Keratinocyte (primary cell): Measurements from ENCODE around the gene CAMKMT. TPM values are rescaled to one million over a fixed set of nuclear protein-coding genes. Genes with fewer than 3 reads are reported as not detected.

Source experiments
- DNase-seq: peaks from one replicate; pipeline ENCODE4 v3.0.0-alpha.2; 2011; ENCODE audit warnings: low read depth, missing footprints, low spot score
- FAIRE-seq: peaks from 2 replicates; lab custom pipeline; 2011; peaks lifted over from hg19 to GRCh38; lab: Jason Lieb, UNC
- H2AFZ ChIP-seq: 2 replicates; pipeline ENCODE4 v1.6.0; 2012; ENCODE audit warnings: low read length, control low read depth, inconsistent platforms; ENCODE audit not compliant: control insufficient read depth
- H3K27ac ChIP-seq: 2 replicates; pipeline ENCODE4 v1.5.1; 2011; ENCODE audit warnings: low read length; ENCODE audit not compliant: control insufficient read depth, insufficient read depth
- H3K27me3 ChIP-seq: 3 replicates; pipeline ENCODE4 v1.6.0; 2011; ENCODE audit warnings: low read length; ENCODE audit not compliant: control insufficient read depth, insufficient read depth; ENCODE audit errors: extremely low read depth
- H3K36me3 ChIP-seq, 2 experiments: 2 replicates in 1 of 2; 3 replicates in 1 of 2; pipeline ENCODE4 v1.5.1; 2011; ENCODE audit warnings: low read length in 2 of 2, mild to moderate bottlenecking in 1 of 2; ENCODE audit not compliant: control insufficient read depth in 2 of 2, insufficient read depth in 2 of 2; ENCODE audit errors: extremely low read depth in 1 of 2
- H3K4me1 ChIP-seq: 3 replicates; pipeline ENCODE4 v1.5.1; 2011; ENCODE audit warnings: low read length; ENCODE audit not compliant: control insufficient read depth, insufficient read depth; ENCODE audit errors: extremely low read depth
- H3K4me2 ChIP-seq: 3 replicates; pipeline ENCODE4 v1.6.0; 2011; ENCODE audit warnings: low read depth, low read length; ENCODE audit not compliant: control insufficient read depth, insufficient read depth; ENCODE audit errors: extremely low read depth
- H3K4me3 ChIP-seq, 3 experiments: fragments of 200-600 bp in 1 of 3; sonication (generic) in 1 of 3; 2 replicates in 2 of 3; 3 replicates in 1 of 3; pipeline ENCODE4 v1.5.1; 2011 to 2016; ENCODE audit warnings: low read length in 3 of 3, mild to moderate bottlenecking in 3 of 3, control low read depth in 2 of 3, inconsistent platforms in 1 of 3, low read depth in 1 of 3, mixed read lengths in 1 of 3, mixed run types in 1 of 3, moderate library complexity in 1 of 3; ENCODE audit not compliant: control insufficient read depth in 2 of 3, insufficient read depth in 2 of 3; ENCODE audit errors: extremely low read depth in 1 of 3
- H3K79me2 ChIP-seq: 2 replicates; pipeline ENCODE4 v1.6.0; 2012; ENCODE audit warnings: low read length; ENCODE audit not compliant: control insufficient read depth, insufficient read depth
- H3K9ac ChIP-seq: 3 replicates; pipeline ENCODE4 v1.6.0; 2011; ENCODE audit warnings: low read length; ENCODE audit not compliant: control insufficient read depth, insufficient read depth; ENCODE audit errors: extremely low read depth
- H3K9me1 ChIP-seq: 3 replicates; pipeline ENCODE4 v1.6.0; 2011; ENCODE audit warnings: low read length; ENCODE audit not compliant: control insufficient read depth, insufficient read depth; ENCODE audit errors: extremely low read depth
- H3K9me3 ChIP-seq: 2 replicates; pipeline ENCODE4 v1.5.1; 2012; ENCODE audit warnings: low read depth, low read length; ENCODE audit not compliant: control insufficient read depth
- H4K20me1 ChIP-seq: 3 replicates; pipeline ENCODE4 v1.6.0; 2011; ENCODE audit warnings: low read length; ENCODE audit not compliant: control insufficient read depth, insufficient read depth; ENCODE audit errors: extremely low read depth
- CTCF ChIP-seq, 3 experiments: IDR thresholded peaks in 1 of 3; conservative IDR thresholded peaks in 1 of 3; optimal IDR thresholded peaks in 1 of 3; 2 replicates in 2 of 3; 3 replicates in 1 of 3; pipeline versions ENCODE3 to v1.5.1; 2011; ENCODE audit warnings: low read length in 3 of 3, mild to moderate bottlenecking in 3 of 3, moderate library complexity in 2 of 3, control low read depth in 1 of 3, inconsistent platforms in 1 of 3; ENCODE audit not compliant: insufficient read depth in 2 of 3; ENCODE audit errors: extremely low read depth in 1 of 3
- EZH2 ChIP-seq: IDR thresholded peaks from one replicate; pipeline ENCODE4 v1.6.1; 2012; ENCODE audit warnings: inconsistent platforms, mild to moderate bottlenecking, low read length, moderate library complexity
- dilution Hi-C: fragments of 300-500 bp; cut with MboI; formaldehyde crosslinking; loops from one replicate; pipeline ENCODE4 v1.7.0; 2020; ENCODE audit warnings: low sequenced_read_pairs; ENCODE audit not compliant: extremely low pct_ligation_motif_present
- polyA plus RNA-seq, 5 experiments: library from polyadenylated mRNA; depleted of rRNA in 3 of 5; stranded (reverse) in 3 of 5; stranded (forward) in 1 of 5; unstranded in 1 of 5; fragments of >200 nt; gene quantifications; 1 replicate in 1 of 5; 2 replicates in 3 of 5; 3 replicates in 1 of 5; pipeline versions ENCODE4 v1.2.1 to v1.2.3, GENCODE V29; 2011 to 2012; ENCODE audit warnings: missing spikeins in 2 of 5, low read depth in 1 of 5, low replicate concordance in 1 of 5

CAMKMT gene
- polyA plus RNA-seq, 1 donor (not counting 4 experiments of a cell fraction or from before 2014, with no cell fraction given), result 9.9 TPM

- H2AFZ ChIP-seq, result no peak overlapping the region
- no peaks in the 10 kb centered on the region for H4K20me1 ChIP-seq
- peak overlapping the region; percentile 60 for H3K4me2 ChIP-seq
- no peak for TF ChIP-seq CTCF (optimal IDR thresholded peaks at IDR 0.05 in 1 of 3, IDR thresholded peaks at IDR 0.05 in 1 of 3, conservative IDR thresholded peaks at IDR 0.05 in 1 of 3; ENCODE audit: extremely low read depth in 1 of 3, insufficient read depth in 2 of 3, low read length in 3 of 3)
- peak; percentile 83 for TF ChIP-seq EZH2
- H3K4me1 ChIP-seq, result peaks cover 3% of the 10 kb centered on the region
- H3K4me3 ChIP-seq, result peak overlapping the region in 1 of 3 experiments; percentile 33
- H3K27ac ChIP-seq, result no peak overlapping the region
- H3K27me3 ChIP-seq, result peaks cover 84% of the 10 kb centered on the region
- no peaks in the 10 kb centered on the region for H3K9me1 ChIP-seq
- H3K9ac ChIP-seq, result no peak overlapping the region
- no peaks in the 10 kb centered on the region for H3K79me2 ChIP-seq
- no peaks in the 10 kb centered on the region for H3K36me3 ChIP-seq
- FAIRE-seq (no peak), DNase-seq (no peak)
- no peaks in the 10 kb centered on the region for H3K9me3 ChIP-seq
- dilution Hi-C loops, result no loop called here
Observed at GRCh38 chr2:44801841-44802776, 440.4 kb downstream of the CAMKMT start.

- Histone ChIP-seq H3K4me1 (peaks cover 3% of the 10 kb centered on the region), H3K9me1 (no peaks in the 10 kb centered on the region), H3K4me3 (peak overlapping the region in 1 of 3 experiments; percentile 33), H2AFZ (no peak overlapping the region), H3K9ac (no peak overlapping the region), H3K4me2 (peak overlapping the region; percentile 60), H4K20me1 (no peaks in the 10 kb centered on the region), H3K27ac (no peak overlapping the region), H3K27me3 (peaks cover 88% of the 10 kb centered on the region), H3K36me3 (no peaks in the 10 kb centered on the region), H3K79me2 (no peaks in the 10 kb centered on the region), H3K9me3 (no peaks in the 10 kb centered on the region)
- FAIRE-seq (no peak), DNase-seq (no peak)
- dilution Hi-C loops, result no loop called here
- TF ChIP-seq EZH2 (peak; percentile 74), CTCF (optimal IDR thresholded peaks at IDR 0.05 in 1 of 3, IDR thresholded peaks at IDR 0.05 in 1 of 3, conservative IDR thresholded peaks at IDR 0.05 in 1 of 3; ENCODE audit: extremely low read depth in 1 of 3, insufficient read depth in 2 of 3, low read length in 3 of 3) (no peak)
Observed at GRCh38 chr2:44802777-44803424, 441.2 kb downstream of the CAMKMT start.
